Gastrocnemius medialis (tissue), 4 donors: ENCODE results near the gene GJA8. TPM values are rescaled to one million over a fixed set of nuclear protein-coding genes. Genes with fewer than 3 reads are reported as not detected.
"Not testable (repeated sequence)": the region's sequence is repeated elsewhere in the genome, so short reads cannot be mapped to it uniquely, and the experiment has no call there.

Experiments
- ATAC-seq, 2 donors: fragments of 150-250 bp; one replicate each; pipeline ENCODE4 v1.9.1; 2016
- DNase-seq, 2 donors: peaks; one replicate each; pipeline ENCODE4 v3.0.0-alpha.2; 2019
- H3K27ac ChIP-seq, 4 donors: fragments of 200-600 bp; sonication (generic); 1 replicate in 1 of 4; 2 replicates in 3 of 4; pipeline ENCODE4 v1.5.1; 2016 to 2018; ENCODE audit warnings: mild to moderate bottlenecking in 2 of 4, moderate library complexity in 1 of 4
- H3K27me3 ChIP-seq, 3 donors: fragments of 200-600 bp; sonication (generic) in 2 of 3; 1 replicate in 1 of 3; 2 replicates in 2 of 3; pipeline versions ENCODE4 v1.5.1 to v1.6.0; 2016 to 2019; ENCODE audit warnings: mild to moderate bottlenecking in 1 of 3, moderate library complexity in 1 of 3
- H3K36me3 ChIP-seq, 2 donors: fragments of 200-600 bp; sonication (generic) in 1 of 2; one replicate each; pipeline ENCODE4 v1.5.1; 2017 to 2018
- H3K4me1 ChIP-seq, 2 donors: fragments of 200-600 bp; sonication (generic) in 1 of 2; one replicate each; pipeline ENCODE4 v1.5.1; 2016 to 2017; ENCODE audit warnings: mild to moderate bottlenecking in 2 of 2
- H3K4me3 ChIP-seq, 4 donors: fragments of 200-600 bp; sonication (generic) in 3 of 4; 1 replicate in 1 of 4; 2 replicates in 3 of 4; pipeline ENCODE4 v1.5.1; 2016 to 2019; ENCODE audit warnings: mild to moderate bottlenecking in 2 of 4
- H3K9me3 ChIP-seq, 3 donors: fragments of 200-600 bp; sonication (generic) in 2 of 3; 1 replicate in 1 of 3; 2 replicates in 2 of 3; pipeline ENCODE4 v1.5.1; 2016 to 2019
- CTCF ChIP-seq, 5 experiments: fragments of 450-650 bp in 3 of 5; fragments of 200-600 bp in 2 of 5; sonication (generic) in 2 of 5; IDR thresholded peaks in 4 of 5; conservative IDR thresholded peaks in 1 of 5; 1 replicate in 4 of 5; 2 replicates in 1 of 5; pipeline ENCODE4 v1.5.1; 2016 to 2019; ENCODE audit warnings: antibody characterized with exemption in 5 of 5, mild to moderate bottlenecking in 3 of 5, moderate library complexity in 3 of 5
- POLR2A ChIP-seq, 2 donors: fragments of 450-650 bp; IDR thresholded peaks; one replicate each; pipeline ENCODE4 v1.6.1; 2017; ENCODE audit warnings: antibody characterized with exemption in 2 of 2, mild to moderate bottlenecking in 2 of 2, moderate library complexity in 2 of 2
- in situ Hi-C, 4 donors: fragments of 200-750 bp; cut with MboI; loops; one replicate each; pipeline versions ENCODE4 v1.15.0 to v1.8.0; 2017; ENCODE audit warnings: low sequenced_read_pairs in 4 of 4
- intact Hi-C: fragments of 100-400 bp; cut with DNase I; formaldehyde crosslinking; loops from one replicate; pipeline ENCODE4 v1.15.1; 2023; ENCODE audit warnings: low total_unique reads
- total RNA-seq, 4 donors: library from RNA; depleted of rRNA; stranded (reverse); fragments of >200 nt; gene quantifications; one replicate each; pipeline versions ENCODE4 v1.1.0 to v1.2.3, GENCODE V29; 2016

Gene GJA8
- total RNA-seq = not detected

- intact Hi-C loops = no loop called here
Measured at GRCh38 chr1:147902253-147902845, at the start of gene GJA8. Gene GJA8, plus strand, starts transcription at chr1:147902795. Its CDS starts 5,161 bp downstream, at chr1:147907956.

GRCh38 chr1:147853391-147853790 is 49.2 kb upstream of the GJA8 start:
- DNase-seq (no peak), ATAC-seq (no peak)
- intact Hi-C loops = no loop called here
- H3K36me3 ChIP-seq = no peaks in the 10 kb centered on the region
- in situ Hi-C loops = no loop called here
- no peaks in the 10 kb centered on the region for H3K9me3 ChIP-seq
- no peak overlapping the region for H3K4me3 ChIP-seq
- no peak overlapping the region for H3K27ac ChIP-seq
- no peak for TF ChIP-seq POLR2A (IDR thresholded peaks at IDR 0.05)
- no peak for TF ChIP-seq CTCF (IDR thresholded peaks at IDR 0.05 in 4 of 5, conservative IDR thresholded peaks at IDR 0.05 in 1 of 5)
- no peaks in the 10 kb centered on the region for H3K27me3 ChIP-seq
- H3K4me1 ChIP-seq = no peaks in the 10 kb centered on the region

More at GRCh38 chr1:147902253-147902845, at the start of gene GJA8:
- Histone ChIP-seq H3K4me3 (no peak within 1 kb of the TSS), H3K27ac (no peak within 1 kb of the TSS), H3K9me3 (no peaks in the 10 kb centered on the region), H3K4me1 (no peaks in the 10 kb centered on the region), H3K27me3 (no peaks in the 10 kb centered on the region), H3K36me3 (no peaks in the 10 kb centered on the region)
- TF ChIP-seq POLR2A (IDR thresholded peaks at IDR 0.05) (no peak), CTCF (IDR thresholded peaks at IDR 0.05 in 4 of 5, conservative IDR thresholded peaks at IDR 0.05 in 1 of 5) (no peak)
- ATAC-seq = no peak
- in situ Hi-C loops = no loop called here
- no peak for DNase-seq

- in situ Hi-C loops, H3K4me3 ChIP-seq, DNase-seq, H3K36me3 ChIP-seq, intact Hi-C loops, H3K27ac ChIP-seq, H3K9me3 ChIP-seq, H3K27me3 ChIP-seq, ATAC-seq, H3K4me1 ChIP-seq: not testable (repeated sequence)
Measured at GRCh38 chr1:147854989-147855388, 47.6 kb upstream of the GJA8 start.

GRCh38 chr1:147855996-147856395 is 46.6 kb upstream of the GJA8 start:
- H3K36me3 ChIP-seq, intact Hi-C loops, in situ Hi-C loops, H3K4me3 ChIP-seq, H3K9me3 ChIP-seq, H3K27me3 ChIP-seq, ATAC-seq, H3K27ac ChIP-seq, H3K4me1 ChIP-seq, DNase-seq: not testable (repeated sequence)

- H3K4me1 ChIP-seq, DNase-seq, intact Hi-C loops, H3K4me3 ChIP-seq, H3K27me3 ChIP-seq, H3K9me3 ChIP-seq, ATAC-seq, in situ Hi-C loops, H3K27ac ChIP-seq, H3K36me3 ChIP-seq: not testable (repeated sequence)
Measured at GRCh38 chr1:147867204-147867603, 35.4 kb upstream of the GJA8 start.

- no peak for ATAC-seq
- H3K4me1 ChIP-seq = peaks cover 0 to 5% of the 10 kb centered on the region in 2 donors
- no peaks in the 10 kb centered on the region for H3K27me3 ChIP-seq
- no peak for DNase-seq
- H3K27ac ChIP-seq = no peak overlapping the region
- intact Hi-C loops (no loop called here), in situ Hi-C loops (loop anchor here in 3 of 4 donors (25.0 kb wide), 3 partner anchors 166 to 616 kb away; no protein-coding TSS in a partner anchor)
- H3K9me3 ChIP-seq = no peaks in the 10 kb centered on the region
- TF ChIP-seq POLR2A (IDR thresholded peaks at IDR 0.05) = no peak
- TF ChIP-seq CTCF (IDR thresholded peaks at IDR 0.05 in 4 of 5, conservative IDR thresholded peaks at IDR 0.05 in 1 of 5) = no peak
- H3K36me3 ChIP-seq = no peaks in the 10 kb centered on the region
- no peak overlapping the region for H3K4me3 ChIP-seq
Measured at GRCh38 chr1:147878022-147878421, 24.6 kb upstream of the GJA8 start.
